SHP77 treated with DMSO at 0.1 percent for 48 hours (cell line): ENCODE results near the gene PPP1R14D.
A peak's percentile ranks its signal among the peaks of the same experiment; 100 is the strongest.

Source experiments
- DNase-seq: peaks from one replicate; lab custom pipeline; 2025; lab: John Stamatoyannopoulos, UW

The PPP1R14D gene

GRCh38 chr15:40852529-40852928 is 24.0 kb upstream of the PPP1R14D start:
- no peak for DNase-seq

- DNase-seq: no peak
Measured at GRCh38 chr15:40850576-40851112, 22.1 kb upstream of the PPP1R14D start.

DNA sequence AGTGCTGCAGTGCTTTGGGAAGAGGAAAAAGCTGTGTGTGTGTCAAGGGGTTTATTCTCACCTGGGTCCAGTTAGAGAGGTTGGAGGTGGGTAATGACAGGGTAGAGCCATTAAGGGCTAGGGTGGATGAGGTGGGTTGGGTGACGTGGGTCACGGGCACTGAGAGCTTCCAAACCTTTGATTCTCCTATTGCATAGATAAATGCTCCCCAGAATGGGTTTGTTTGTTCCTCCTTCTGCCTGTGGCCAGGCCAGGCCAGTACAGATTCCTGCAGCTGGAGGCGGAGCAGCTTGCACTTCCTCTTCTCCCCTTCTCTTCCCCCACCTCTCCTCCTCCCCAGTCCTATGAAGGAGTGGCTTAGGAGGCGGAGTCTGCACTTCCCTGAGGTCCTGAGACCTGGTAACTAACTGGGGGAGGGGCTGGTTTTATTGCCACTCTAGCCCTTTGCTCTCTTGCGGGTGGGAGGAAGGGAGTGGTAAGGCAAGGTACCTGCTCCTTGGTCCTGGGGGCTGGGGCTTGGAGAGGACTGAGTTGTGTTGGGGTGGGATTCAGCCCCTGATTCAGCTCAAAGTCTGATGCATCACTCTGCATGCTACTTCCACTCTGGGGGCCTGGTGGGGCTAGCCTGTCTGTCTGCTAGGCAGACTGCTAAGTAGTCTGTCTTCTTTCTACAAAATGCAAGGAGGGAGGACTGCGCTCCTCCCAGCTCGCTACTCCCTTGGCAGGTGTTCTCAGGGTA is 18.9 kb upstream of the PPP1R14D start:
- DNase-seq: peak; percentile 15

DNA sequence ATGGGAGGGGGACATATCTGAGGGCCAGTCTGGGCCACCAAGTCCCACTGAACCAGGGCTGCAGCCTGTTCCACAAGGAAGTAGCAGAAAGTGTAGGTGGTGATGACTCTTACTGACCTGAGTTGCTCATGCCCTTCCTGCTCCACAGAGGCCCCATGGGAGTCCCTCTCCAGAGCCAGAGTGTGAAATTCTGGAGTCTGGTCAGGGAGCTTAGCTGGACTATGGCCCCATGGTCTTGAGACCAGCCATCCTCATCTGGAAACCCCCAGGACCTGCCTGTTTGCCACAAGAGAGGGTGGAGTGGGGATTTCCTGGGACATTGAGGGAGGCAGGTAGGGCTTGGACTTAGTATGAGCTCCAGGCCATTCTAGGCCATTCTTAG is 18.3 kb upstream of the PPP1R14D start:
- no peak for DNase-seq

DNA sequence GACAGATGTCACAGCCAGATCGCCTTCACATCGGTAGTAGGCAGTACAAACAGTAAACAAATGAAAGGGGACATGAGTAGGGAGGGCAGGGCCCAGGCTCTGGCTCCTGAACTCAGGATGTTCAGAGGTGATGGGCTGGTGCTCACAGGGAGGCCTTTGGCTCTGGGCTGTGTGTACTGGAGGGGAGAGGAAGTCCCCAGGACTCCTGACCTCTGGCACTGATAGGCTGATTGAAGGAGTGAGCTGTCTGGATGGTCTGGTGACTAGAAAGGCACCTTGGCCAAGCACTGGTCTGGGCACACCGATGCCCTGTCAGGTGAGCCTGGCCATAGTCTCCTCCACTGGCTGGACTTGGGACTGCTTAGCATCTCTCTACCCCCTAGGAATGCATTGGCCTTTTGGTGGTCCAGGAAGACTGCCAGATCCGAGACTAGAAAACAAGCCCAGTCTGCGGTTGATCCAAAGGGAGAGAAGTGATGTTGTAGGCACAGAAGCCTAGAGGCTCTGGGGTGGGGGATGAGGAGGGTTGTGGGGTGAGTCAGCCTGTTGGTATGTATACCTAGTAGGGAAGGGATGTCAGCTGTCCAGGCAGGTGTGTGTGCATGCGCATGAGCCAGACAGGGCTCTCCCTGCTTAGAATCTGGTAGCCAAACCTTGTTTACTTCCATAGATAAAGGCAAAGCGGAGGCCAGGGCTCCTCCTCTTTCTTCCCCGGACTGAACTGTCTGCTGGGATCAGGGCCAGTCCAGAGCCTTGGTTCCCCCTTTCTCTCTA is 17.2 kb upstream of the PPP1R14D start:
- DNase-seq: no peak

DNA sequence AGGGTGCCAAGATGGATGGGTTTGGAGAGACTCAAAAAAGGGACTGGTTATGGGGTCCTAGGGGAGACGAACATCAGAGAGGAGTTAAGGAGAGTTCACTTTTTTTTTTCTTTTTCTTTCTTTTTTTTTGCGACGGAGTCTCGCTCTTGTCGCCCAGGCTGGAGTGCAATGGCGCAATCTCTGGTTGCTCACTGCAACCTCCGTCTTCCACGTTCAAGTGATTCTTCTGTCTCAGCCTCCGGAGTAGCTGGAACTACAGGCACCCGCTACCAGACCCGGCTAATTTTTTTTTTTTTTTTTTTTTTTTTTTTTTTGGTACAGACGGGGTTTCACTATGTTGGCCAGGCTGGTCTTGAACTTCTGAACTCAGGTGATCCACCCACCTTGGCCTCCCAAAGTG is 16.5 kb upstream of the PPP1R14D start:
- no peak for DNase-seq

DNA sequence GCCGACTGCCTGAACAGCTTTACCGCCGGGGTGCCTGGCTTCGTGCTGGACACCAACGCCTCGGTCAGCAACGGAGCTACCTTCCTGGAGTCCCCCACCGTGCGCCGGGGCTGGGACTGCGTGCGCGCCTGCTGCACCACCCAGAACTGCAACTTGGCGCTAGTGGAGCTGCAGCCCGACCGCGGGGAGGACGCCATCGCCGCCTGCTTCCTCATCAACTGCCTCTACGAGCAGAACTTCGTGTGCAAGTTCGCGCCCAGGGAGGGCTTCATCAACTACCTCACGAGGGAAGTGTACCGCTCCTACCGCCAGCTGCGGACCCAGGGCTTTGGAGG is 16.2 kb upstream of the PPP1R14D start:
- DNase-seq: no peak

DNA sequence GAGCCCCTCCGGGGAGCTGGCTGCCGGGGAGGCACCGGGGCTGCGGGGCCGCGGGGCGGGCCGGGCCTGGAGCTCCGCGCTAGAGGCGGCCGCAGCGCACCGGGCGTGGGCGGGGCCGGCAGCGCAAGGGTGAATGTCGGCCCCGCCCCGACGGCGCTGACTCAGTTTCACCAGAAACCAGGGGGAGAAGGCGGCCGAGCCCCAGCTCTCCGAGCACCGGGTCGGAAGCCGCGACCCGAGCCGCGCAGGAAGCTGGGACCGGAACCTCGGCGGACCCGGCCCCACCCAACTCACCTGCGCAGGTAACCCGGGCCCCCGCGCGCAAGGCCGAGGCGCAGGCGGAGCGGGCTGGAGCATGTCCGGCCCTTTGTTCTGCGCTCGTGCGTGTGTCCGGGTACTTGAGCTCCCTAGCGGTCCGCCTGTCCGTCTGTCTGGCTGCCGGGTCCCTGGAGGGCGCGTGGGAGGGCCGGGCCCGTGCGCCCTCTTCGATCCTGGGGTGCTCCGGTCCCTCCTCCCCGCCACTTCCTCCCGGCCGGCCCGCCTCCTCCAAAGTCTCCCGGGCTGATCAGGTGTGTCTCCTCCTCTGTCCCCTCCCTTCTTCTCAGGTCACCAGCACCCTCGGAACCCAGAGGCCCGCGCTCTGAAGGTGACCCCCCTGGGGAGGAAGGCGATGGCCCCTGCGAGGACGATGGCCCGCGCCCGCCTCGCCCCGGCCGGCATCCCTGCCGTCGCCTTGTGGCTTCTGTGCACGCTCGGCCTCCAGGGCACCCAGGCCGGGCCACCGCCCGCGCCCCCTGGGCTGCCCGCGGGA is 15.6 kb upstream of the PPP1R14D start, which contains the start of gene SPINT1:
SPINT1 (plus strand) TSS at position 164 of the 811 bp plus-strand sequence; CDS start at position 671, 507 bp downstream.
- DNase-seq: no peak

DNA sequence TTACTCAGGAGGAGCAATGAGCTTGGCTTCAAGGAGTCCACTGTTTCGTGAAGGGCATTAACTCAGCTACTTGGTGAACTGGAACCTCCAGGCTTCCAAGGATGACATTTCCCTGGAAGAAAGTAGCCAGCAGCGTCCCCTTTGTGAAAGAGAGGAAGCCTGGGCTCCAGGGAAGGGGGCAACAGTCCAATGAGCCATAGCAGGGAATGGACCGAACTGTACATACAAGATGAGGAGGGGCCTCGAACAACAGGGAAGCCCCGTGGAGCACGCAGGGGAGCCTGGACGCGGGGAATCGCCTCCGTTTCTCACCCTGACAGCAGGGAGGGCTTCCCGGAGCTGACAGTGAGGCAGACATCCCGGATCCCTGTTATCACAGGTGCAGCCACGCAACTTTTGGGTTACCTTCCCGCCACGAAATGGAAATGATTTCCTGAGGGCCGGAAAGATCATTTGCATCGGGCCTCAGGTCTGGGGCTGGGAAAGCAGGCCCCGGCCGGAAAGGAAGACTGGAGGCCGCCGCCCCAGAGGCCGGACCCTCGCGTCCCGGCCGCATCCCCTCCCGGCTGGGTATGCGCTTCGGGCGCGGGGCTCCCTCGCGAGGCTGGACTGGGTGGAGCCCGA is 14.9 kb upstream of the PPP1R14D start:
- no peak for DNase-seq

DNA sequence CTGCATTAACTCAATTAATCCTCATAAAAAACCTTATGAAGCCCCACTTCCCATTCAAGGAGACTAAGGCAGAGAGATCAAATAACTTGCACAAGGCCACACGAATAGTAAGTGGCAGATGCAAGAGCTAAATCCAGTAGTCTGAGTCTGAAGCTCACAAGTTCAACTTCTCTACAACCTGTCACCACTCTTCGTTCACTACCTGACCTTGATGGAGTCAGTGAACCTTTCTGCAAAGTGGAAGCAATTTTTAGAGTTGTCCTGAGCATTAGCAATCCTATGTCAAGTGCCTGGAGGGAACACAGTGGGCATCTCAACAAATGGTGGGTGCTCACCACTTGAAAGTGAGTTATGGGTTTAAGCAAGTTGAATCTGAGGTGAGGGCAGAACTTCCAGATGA is 13.2 kb upstream of the PPP1R14D start:
- DNase-seq: no peak

DNA sequence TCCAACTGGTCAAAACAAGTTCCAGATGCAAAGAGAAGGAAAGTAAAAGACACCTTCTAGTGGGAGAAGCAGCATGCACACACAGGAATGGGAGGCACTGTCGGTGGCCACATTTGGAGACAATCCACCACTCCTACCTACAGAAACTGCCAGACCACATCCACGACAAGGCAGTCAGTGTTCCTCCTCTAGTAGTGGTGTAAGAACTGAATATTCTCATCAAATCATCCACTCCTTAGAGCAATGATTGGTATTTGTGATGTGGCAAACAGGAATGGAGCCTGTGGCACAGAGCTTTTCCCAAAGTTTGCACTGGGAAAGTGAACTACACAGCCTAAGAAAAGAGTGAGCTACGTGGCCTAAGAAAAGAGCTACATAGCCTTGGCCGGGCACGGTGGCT is 10.2 kb upstream of the PPP1R14D start:
- DNase-seq: no peak

DNA sequence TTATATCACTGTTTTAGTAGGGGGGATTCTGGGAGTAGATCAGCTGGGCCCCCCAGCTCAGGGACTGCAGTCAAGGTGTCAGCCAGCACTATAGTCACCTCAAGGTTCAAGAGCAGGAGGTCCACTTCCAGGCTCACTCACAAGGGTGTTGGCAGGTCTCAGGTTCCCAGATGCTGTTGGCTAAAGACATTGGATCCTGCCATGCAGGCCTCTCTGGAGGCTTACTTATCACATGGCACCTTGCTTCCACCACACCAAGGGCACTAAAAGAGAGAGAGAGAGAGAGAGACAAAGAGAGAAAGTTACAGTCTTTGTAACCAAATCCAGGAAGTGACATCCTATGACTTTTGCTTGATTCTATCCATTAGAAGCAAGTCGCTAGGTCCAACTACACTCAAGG is 7.5 kb upstream of the PPP1R14D start:
- no peak for DNase-seq

DNA sequence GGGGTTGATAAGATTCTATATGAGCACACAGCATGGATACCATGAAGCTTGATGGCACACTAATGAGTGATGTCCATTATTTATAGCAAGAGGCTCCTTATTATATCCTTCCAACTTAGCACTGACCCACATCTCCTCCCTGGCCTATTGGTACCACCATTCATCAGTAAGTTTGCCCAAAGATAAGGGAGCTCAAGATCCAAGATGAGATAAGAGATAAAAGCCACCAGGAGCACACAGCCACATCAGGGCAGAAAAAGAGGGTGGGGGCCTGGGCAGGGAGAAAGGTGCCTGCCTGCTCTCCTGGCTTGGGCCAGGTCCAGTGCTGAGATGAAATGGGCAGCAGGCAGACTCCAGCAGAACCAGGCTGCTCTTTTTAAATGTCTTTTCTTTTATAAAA is 4.4 kb upstream of the PPP1R14D start:
- DNase-seq: no peak

GRCh38 chr15:40831861-40832260 is 3.4 kb upstream of the PPP1R14D start:
- no peak for DNase-seq

DNA sequence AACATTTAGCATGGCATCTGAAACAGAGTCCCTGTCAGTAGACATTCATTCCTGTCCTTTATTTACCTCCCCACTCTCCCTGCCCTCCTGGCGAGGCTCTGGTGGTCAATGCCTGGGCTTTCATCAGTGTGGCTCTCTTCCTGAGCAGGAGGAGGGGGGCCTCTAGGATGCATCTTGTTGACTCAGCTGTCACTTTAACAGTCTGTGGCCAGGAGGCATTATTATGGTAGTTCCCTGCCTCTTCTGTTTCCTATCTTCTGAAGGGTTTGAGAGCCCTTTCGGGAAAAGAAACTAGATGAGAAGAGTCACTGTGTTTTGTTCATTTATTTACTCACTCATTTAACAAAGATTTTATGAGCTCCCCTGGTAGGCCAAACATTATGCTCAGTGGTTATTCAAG is 2.4 kb upstream of the PPP1R14D start:
- DNase-seq: peak; percentile 97

DNA sequence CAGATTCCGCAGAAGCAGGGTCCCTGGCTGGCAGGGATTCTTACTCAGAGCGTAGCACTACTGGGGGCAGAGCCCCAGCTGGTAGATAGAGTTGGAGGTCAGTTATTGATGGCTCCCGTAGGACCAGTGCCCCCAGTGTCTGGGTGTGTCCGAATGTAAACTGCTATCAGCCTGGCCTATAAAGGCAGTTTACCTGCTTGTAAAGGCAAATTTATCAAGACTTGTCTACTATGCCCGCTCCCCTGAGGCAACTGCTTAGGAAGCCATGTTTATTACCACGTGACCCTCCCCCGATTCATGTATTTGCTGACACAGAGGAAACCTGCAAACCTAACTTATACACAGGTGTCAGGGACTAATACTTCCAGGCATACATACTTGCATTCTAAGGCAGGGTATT is 607 bp upstream of the PPP1R14D start:
- no peak for DNase-seq

DNA sequence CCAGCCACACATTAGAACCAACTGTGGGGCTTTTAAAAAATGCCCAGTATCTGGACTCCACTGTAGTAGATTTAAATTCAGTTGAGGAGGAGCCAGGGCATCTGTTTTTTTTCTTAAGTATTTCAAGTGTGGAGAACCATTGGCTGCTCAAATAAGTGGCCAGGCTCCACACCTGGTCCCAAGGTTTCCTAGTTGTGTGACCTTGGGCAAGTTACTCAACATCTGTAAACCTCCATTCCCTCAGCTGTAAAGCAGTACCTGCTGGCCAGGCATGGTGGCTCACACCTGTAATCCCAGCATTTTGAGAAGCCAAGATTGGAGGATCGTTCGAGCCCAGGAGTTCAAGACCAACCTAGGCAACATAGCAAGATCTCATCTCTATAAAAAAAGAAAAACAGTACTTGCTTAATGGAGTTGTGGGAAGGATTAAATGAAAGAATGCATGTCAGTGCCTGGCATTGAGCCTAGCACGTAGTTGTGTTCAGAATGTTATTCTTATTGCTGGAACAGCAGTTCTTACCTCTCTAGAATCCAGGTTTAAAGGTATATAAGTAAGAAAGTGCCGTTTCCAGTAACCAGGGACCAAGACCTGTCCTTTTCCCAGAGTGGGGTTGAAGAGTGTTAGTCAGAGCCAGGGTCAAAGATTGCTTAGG is 2.0 kb downstream of the PPP1R14D start:
- DNase-seq: no peak

- no peak for DNase-seq
Measured at GRCh38 chr15:40825661-40826422, 2.7 kb downstream of the PPP1R14D start.

DNA sequence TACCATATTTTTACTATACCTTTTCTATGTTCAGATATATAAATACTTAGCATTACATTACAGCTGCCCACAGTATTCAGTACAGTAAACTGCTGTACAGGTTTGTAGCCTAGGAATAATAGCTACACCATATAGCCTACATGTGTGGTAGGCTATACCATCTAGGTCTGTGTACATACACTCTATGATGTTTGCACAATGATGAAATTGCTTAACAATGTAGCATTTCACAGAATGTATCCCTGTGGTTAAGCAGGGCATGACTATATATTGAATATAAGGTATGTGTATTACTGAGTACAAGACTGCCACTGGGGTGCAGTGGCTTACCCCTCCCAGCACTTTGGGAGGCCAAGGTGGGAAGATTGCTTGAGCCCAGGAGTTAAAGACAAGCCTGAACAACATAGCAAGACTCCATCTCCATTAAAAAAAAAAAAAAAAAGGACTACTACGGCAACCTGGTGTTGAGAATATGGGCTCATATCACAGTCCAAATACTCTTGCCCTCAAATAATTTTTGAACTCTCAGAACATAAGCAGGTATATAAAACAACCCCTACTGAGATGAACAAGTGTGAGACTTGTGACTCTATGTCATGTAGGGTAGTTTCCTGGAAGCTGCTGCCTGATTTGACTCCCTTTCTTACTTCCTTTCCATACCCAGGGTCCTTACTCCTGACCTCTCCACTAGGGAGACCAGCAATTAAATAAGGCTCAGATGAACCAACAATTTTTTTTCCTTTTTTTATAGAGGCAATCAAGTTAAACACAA is 4.8 kb downstream of the PPP1R14D start:
- no peak for DNase-seq

- no peak for DNase-seq
Measured at GRCh38 chr15:40821195-40821594, 7.3 kb downstream of the PPP1R14D start.
